Measurements from ENCODE around the gene ARL15. TPM values are rescaled to one million over a fixed set of nuclear protein-coding genes. Genes with fewer than 3 reads are reported as not detected.

Gene ARL15
- polyA plus RNA-seq, 1 of the 3 experiments (the other 2 are of a cell fraction): 6.4 TPM

DNA sequence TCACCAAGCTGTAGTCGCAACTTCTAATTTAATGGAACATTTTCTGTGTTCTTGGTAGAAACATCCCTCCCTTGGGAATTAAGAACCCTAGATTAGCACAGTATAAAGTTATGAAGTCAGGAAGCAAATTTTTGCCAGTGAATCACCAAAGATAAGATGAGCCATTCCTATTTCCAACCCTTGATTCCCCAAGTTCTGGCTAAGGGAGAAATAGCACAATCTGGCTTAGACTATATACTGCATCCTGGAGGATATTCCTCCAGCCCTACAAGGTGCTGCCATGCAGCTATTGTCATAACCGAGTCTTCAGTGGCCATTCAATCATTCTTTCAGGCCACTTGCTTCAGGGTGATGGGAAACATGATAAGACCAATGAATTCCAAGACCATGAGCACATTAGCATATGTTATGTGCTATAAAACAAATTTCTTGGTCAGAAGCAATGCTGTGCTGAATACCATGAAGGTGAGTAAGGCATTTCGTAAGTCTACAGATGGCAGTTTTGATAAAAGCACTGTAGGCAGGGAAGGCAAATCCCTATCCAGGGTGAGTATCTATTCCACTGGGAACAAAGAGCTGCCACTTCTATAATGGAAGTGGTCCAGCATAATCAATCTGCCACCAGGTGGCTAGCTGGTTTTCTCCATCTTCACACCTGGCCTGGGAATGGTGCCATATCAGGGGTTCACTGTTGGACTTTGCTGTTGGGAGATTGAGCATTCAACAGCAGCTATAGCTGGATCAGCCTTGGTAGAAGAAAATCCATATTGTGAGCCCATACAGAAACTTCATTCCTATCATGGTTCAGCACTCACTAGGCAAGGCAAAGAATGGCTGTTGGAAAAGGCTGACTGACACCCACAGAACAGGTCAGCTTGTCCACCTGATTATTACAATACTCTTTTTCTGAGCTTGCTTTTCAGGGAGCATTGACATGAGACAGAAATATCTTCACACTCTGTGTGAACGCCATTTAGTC lies 19.6 kb upstream of the ARL15 start:
- H2AFZ ChIP-seq (ENCODE audit: low read depth): 0 out of 2 replicates have a peak overlapping the region, but pooled peaks have one; percentile 39
- no peak overlapping the region for H3K4me3 ChIP-seq (ENCODE audit: low read depth in 2 of 2, low read length in 1 of 2)
- no peaks in the 10 kb centered on the region for H4K20me1 ChIP-seq (ENCODE audit: insufficient read depth)
- no peaks in the 10 kb centered on the region for H3K79me2 ChIP-seq (ENCODE audit: insufficient read depth)
- DNase-seq: no peak
- no peaks in the 10 kb centered on the region for H3K9me3 ChIP-seq
- H3K27me3 ChIP-seq (ENCODE audit: insufficient read depth): no peaks in the 10 kb centered on the region
- CTCF ChIA-PET: interaction anchor here (1.0 to 1.4 kb wide), 3 partner anchors 86 to 1159 kb away, joined by 3 to 4 read pairs (median 3); no protein-coding TSS in a partner anchor
- H3K9me2 ChIP-seq: no peaks in the 10 kb centered on the region
- H3K4me2 ChIP-seq: peak overlapping the region; percentile 61
- H3K27ac ChIP-seq (ENCODE audit: low read depth in 2 of 2, low read length in 1 of 2): peak overlapping the region; percentile 53 to 70; a peak in 3 of 4 replicates
- H3K36me3 ChIP-seq (replicated peaks in 1 of 2; ENCODE audit: control insufficient read depth in 1 of 2, insufficient read depth in 2 of 2, low read length in 1 of 2): no peaks in the 10 kb centered on the region
- H3K4me1 ChIP-seq (ENCODE audit: control insufficient read depth in 1 of 2, insufficient read depth in 2 of 2, low read depth in 1 of 2, low read length in 1 of 2): no peaks in the 10 kb centered on the region
- H3K9ac ChIP-seq: peak overlapping the region; percentile 24; the same call in 1 of the 2 replicates
- 7% methylated on average over 4 of the region's 4 CpGs for WGBS (ENCODE audit: low lambda C conversion rate)
- POLR2A ChIA-PET: no interaction called here
- H3F3A ChIP-seq (replicated peaks; ENCODE audit: insufficient read depth): peaks cover 19% of the 10 kb centered on the region
- TF ChIP-seq, protein P1, sequence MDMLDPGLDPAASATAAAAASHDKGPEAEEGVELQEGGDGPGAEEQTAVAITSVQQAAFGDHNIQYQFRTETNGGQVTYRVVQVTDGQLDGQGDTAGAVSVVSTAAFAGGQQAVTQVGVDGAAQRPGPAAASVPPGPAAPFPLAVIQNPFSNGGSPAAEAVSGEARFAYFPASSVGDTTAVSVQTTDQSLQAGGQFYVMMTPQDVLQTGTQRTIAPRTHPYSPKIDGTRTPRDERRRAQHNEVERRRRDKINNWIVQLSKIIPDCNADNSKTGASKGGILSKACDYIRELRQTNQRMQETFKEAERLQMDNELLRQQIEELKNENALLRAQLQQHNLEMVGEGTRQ (IDR thresholded peaks at IDR 0.05; ENCODE audit: borderline replicate concordance, low read depth, low read length): no peak
- TF ChIP-seq EZH2phosphoT487 (IDR thresholded peaks at IDR 0.05; ENCODE audit: borderline replicate concordance, low read depth) (no peak), GABPA (IDR thresholded peaks at IDR 0.05; ENCODE audit: low read depth) (peak; percentile 37; the same call in 1 of the 2 replicates), GATA2 (CRISPR knock-in tag; IDR thresholded peaks at IDR 0.05) (no peak), ELF1 (IDR thresholded peaks at IDR 0.05) (peak; percentile 42; the same call in 1 of the 2 replicates), MEF2A (IDR thresholded peaks at IDR 0.05; ENCODE audit: borderline replicate concordance, low read depth) (no peak), TEAD4 (IDR thresholded peaks at IDR 0.05; ENCODE audit: borderline replicate concordance, insufficient read depth) (peak; percentile 99), TAF1 (IDR thresholded peaks at IDR 0.05; ENCODE audit: borderline replicate concordance, low read depth, low read length) (no peak), TCF12 (IDR thresholded peaks at IDR 0.05) (peak; percentile 99), SMC3 (IDR thresholded peaks at IDR 0.05; ENCODE audit: low read depth, low read length) (no peak), SIN3A (IDR thresholded peaks at IDR 0.05; ENCODE audit: borderline replicate concordance, low read depth, low read length) (peak; percentile 64; the same call in 1 of the 2 replicates), RFX5 (IDR thresholded peaks at IDR 0.05; ENCODE audit: low read length) (no peak), RCOR1 (IDR thresholded peaks at IDR 0.05; ENCODE audit: low read length) (no peak), RAD21 (IDR thresholded peaks at IDR 0.05; ENCODE audit: low read length) (no peak), FOSL2 (IDR thresholded peaks at IDR 0.05; ENCODE audit: borderline replicate concordance, low read depth) (peak; percentile 94), CHD2 (IDR thresholded peaks at IDR 0.05; ENCODE audit: low read length, partially characterized antibody) (no peak), YY1 (IDR thresholded peaks at IDR 0.05; ENCODE audit: low read depth) (no peak), NRF1 (IDR thresholded peaks at IDR 0.05; ENCODE audit: low read depth, low read length) (no peak)
- TF ChIP-seq, protein P2, sequence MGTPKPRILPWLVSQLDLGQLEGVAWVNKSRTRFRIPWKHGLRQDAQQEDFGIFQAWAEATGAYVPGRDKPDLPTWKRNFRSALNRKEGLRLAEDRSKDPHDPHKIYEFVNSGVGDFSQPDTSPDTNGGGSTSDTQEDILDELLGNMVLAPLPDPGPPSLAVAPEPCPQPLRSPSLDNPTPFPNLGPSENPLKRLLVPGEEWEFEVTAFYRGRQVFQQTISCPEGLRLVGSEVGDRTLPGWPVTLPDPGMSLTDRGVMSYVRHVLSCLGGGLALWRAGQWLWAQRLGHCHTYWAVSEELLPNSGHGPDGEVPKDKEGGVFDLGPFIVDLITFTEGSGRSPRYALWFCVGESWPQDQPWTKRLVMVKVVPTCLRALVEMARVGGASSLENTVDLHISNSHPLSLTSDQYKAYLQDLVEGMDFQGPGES (IDR thresholded peaks at IDR 0.05; ENCODE audit: low read depth, low read length): no peak
- TF ChIP-seq, protein P3, sequence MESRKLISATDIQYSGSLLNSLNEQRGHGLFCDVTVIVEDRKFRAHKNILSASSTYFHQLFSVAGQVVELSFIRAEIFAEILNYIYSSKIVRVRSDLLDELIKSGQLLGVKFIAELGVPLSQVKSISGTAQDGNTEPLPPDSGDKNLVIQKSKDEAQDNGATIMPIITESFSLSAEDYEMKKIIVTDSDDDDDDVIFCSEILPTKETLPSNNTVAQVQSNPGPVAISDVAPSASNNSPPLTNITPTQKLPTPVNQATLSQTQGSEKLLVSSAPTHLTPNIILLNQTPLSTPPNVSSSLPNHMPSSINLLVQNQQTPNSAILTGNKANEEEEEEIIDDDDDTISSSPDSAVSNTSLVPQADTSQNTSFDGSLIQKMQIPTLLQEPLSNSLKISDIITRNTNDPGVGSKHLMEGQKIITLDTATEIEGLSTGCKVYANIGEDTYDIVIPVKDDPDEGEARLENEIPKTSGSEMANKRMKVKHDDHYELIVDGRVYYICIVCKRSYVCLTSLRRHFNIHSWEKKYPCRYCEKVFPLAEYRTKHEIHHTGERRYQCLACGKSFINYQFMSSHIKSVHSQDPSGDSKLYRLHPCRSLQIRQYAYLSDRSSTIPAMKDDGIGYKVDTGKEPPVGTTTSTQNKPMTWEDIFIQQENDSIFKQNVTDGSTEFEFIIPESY (IDR thresholded peaks at IDR 0.05; ENCODE audit: borderline replicate concordance, low read depth): peak; percentile 80; the same call in 1 of the 2 replicates
- TF ChIP-seq, protein P4, sequence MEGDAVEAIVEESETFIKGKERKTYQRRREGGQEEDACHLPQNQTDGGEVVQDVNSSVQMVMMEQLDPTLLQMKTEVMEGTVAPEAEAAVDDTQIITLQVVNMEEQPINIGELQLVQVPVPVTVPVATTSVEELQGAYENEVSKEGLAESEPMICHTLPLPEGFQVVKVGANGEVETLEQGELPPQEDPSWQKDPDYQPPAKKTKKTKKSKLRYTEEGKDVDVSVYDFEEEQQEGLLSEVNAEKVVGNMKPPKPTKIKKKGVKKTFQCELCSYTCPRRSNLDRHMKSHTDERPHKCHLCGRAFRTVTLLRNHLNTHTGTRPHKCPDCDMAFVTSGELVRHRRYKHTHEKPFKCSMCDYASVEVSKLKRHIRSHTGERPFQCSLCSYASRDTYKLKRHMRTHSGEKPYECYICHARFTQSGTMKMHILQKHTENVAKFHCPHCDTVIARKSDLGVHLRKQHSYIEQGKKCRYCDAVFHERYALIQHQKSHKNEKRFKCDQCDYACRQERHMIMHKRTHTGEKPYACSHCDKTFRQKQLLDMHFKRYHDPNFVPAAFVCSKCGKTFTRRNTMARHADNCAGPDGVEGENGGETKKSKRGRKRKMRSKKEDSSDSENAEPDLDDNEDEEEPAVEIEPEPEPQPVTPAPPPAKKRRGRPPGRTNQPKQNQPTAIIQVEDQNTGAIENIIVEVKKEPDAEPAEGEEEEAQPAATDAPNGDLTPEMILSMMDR (IDR thresholded peaks at IDR 0.05): peak; percentile 39
- TF ChIP-seq, protein P5, sequence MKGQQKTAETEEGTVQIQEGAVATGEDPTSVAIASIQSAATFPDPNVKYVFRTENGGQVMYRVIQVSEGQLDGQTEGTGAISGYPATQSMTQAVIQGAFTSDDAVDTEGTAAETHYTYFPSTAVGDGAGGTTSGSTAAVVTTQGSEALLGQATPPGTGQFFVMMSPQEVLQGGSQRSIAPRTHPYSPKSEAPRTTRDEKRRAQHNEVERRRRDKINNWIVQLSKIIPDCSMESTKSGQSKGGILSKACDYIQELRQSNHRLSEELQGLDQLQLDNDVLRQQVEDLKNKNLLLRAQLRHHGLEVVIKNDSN (IDR thresholded peaks at IDR 0.05; ENCODE audit: borderline replicate concordance, low read depth): no peak
- TF ChIP-seq, protein P6, sequence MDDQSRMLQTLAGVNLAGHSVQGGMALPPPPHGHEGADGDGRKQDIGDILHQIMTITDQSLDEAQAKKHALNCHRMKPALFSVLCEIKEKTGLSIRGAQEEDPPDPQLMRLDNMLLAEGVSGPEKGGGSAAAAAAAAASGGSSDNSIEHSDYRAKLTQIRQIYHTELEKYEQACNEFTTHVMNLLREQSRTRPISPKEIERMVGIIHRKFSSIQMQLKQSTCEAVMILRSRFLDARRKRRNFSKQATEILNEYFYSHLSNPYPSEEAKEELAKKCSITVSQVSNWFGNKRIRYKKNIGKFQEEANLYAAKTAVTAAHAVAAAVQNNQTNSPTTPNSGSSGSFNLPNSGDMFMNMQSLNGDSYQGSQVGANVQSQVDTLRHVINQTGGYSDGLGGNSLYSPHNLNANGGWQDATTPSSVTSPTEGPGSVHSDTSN (IDR thresholded peaks at IDR 0.05): peak; percentile 96
- TF ChIP-seq, protein P7, sequence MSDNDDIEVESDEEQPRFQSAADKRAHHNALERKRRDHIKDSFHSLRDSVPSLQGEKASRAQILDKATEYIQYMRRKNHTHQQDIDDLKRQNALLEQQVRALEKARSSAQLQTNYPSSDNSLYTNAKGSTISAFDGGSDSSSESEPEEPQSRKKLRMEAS (IDR thresholded peaks at IDR 0.05; ENCODE audit: low read depth): peak; percentile 81

Data from SK-N-SH (cell line).